ENCODE results near the gene SLC43A1. TPM values are rescaled to one million over a fixed set of nuclear protein-coding genes. Genes with fewer than 3 reads are reported as not detected.

SLC43A1 gene
- polyA plus RNA-seq, 3 donors = 5.4 to 6.2 (median 5.8) TPM

GRCh38 chr11:57460022-57460757 is 55.3 kb downstream of the SLC43A1 start, which contains the start of gene RTN4RL2:
Gene RTN4RL2 (plus strand): TSS chr11:57460528. CDS start chr11:57460866, 338 bp downstream.
- peak within 1 kb of the TSS; percentile 74 to 97 for H3K4me3 Mint-ChIP-seq
- H3K27ac Mint-ChIP-seq = peak within 1 kb of the TSS in 2 of 7 donors; percentile 30 to 52

More at GRCh38 chr11:57460022-57460757, 55.3 kb downstream of the SLC43A1 start, which contains the start of gene RTN4RL2:
- Mint-ChIP-seq H3K27me3 (ENCODE audit: low read depth in 3 of 3) (peaks cover 39 to 59% (median 56%) of the 10 kb centered on the region in 3 donors), H3K36me3 (peaks cover 2 to 19% of the 10 kb centered on the region in 2 donors), H3K9me3 (peaks cover 0 to 28% (median 7%) of the 10 kb centered on the region in 7 donors), H3K4me1 (peaks cover 44% of the 10 kb centered on the region)
- peak within 1 kb of the TSS; percentile 81 for H2AFZ ChIP-seq (ENCODE audit: insufficient read depth, low read depth, low read length, poor library complexity, severe bottlenecking)
- H3K9ac ChIP-seq (ENCODE audit: insufficient read depth, low read length, poor library complexity, severe bottlenecking) = peak within 1 kb of the TSS; percentile 36
- H3K9me3 ChIP-seq (replicated peaks in 1 of 2; ENCODE audit: control insufficient read depth in 1 of 2, insufficient read depth in 1 of 2, low read length in 2 of 2) = peaks cover 0 to 4% of the 10 kb centered on the region in 2 donors
- H3K27ac ChIP-seq (ENCODE audit: low read depth in 1 of 2, low read length in 2 of 2) = no peak within 1 kb of the TSS
- peak within 1 kb of the TSS; percentile 93 for H3K4me2 ChIP-seq (replicated peaks; ENCODE audit: extremely low read depth, low read length, poor library complexity, severe bottlenecking)
- peaks cover 44 to 45% of the 10 kb centered on the region in 2 donors for H3K4me1 ChIP-seq (ENCODE audit: control insufficient read depth in 1 of 2, insufficient read depth in 2 of 2, low read length in 2 of 2)
- H4K20me1 ChIP-seq (ENCODE audit: insufficient read depth, low read length) = no peaks in the 10 kb centered on the region
- intact Hi-C loops (cut with micrococcal nuclease) = no loop called here
- H3K4me3 ChIP-seq (replicated peaks in 1 of 3; ENCODE audit: low read depth in 2 of 3, low read length in 3 of 3) = peak within 1 kb of the TSS; percentile 16 to 81 (median 27)
- peak in 2 of 3 donors; percentile 40 to 49 for DNase-seq
- H3K27me3 ChIP-seq (ENCODE audit: control insufficient read depth in 2 of 2, insufficient read depth in 2 of 2, low read length in 2 of 2) = peaks cover 25 to 52% of the 10 kb centered on the region in 2 donors
- H3K79me2 ChIP-seq (ENCODE audit: insufficient read depth, low read length) = no peaks in the 10 kb centered on the region
- WGBS (ENCODE audit: insufficient coverage) = 0% methylated on average over 41 of the region's 66 CpGs
- no peak for TF ChIP-seq CTCF (IDR thresholded peaks at IDR 0.05)
- no peaks in the 10 kb centered on the region for H3K36me3 ChIP-seq (replicated peaks in 1 of 2; ENCODE audit: control insufficient read depth in 1 of 2, insufficient read depth in 2 of 2, low read length in 2 of 2)
